ENCODE measurements around the gene DCUN1D4. TPM values are rescaled to one million over a fixed set of nuclear protein-coding genes. Genes with fewer than 3 reads are reported as not detected.

Gene DCUN1D4
- polyA plus RNA-seq, 1 of the 3 experiments (the other 2 are of a cell fraction) = 42.9 TPM

DNA sequence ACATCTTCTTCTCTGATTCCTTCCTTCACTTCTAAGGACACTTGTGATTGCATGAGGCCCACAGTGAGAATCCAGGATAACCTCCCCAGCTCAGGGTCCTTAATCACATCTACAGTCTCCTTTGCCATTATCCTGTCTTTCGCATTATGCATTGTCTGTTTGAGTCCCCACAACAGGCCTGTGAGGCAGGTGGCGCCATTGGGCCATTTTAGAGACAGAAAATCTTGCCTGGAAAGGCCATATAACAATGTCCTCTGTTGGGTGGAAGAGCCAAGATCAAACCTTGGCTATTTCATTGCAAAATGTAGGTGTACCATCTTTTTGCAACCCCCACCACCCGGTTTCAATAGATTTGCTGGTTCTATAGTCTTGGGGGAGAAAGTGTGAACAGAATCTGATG, 11.8 kb upstream of the DCUN1D4 start:
- Histone ChIP-seq H3K9me3 (no peaks in the 10 kb centered on the region), H3K9me2 (no peaks in the 10 kb centered on the region), H3K79me2 (ENCODE audit: insufficient read depth) (no peaks in the 10 kb centered on the region), H3K4me1 (ENCODE audit: control insufficient read depth in 1 of 2, insufficient read depth in 2 of 2, low read depth in 1 of 2, low read length in 1 of 2) (peaks cover 0 to 7% of the 10 kb centered on the region in 2 experiments; a peak in 2 of 4 replicates), H3K4me2 (no peak overlapping the region), H3K9ac (no peak overlapping the region), H3K27me3 (ENCODE audit: insufficient read depth) (no peaks in the 10 kb centered on the region), H3F3A (replicated peaks; ENCODE audit: insufficient read depth) (no peaks in the 10 kb centered on the region), H3K36me3 (replicated peaks in 1 of 2; ENCODE audit: control insufficient read depth in 1 of 2, insufficient read depth in 2 of 2, low read length in 1 of 2) (no peaks in the 10 kb centered on the region), H2AFZ (ENCODE audit: low read depth) (no peak overlapping the region), H3K27ac (ENCODE audit: low read depth in 2 of 2, low read length in 1 of 2) (no peak overlapping the region), H4K20me1 (ENCODE audit: insufficient read depth) (no peaks in the 10 kb centered on the region), H3K4me3 (ENCODE audit: low read depth in 2 of 2, low read length in 1 of 2) (peak overlapping the region in 1 of 2 experiments; percentile 16; a peak in 1 of 4 replicates)
- POLR2A ChIA-PET = no interaction called here
- 24% methylated on average over 3 of the region's 3 CpGs for WGBS (ENCODE audit: low lambda C conversion rate)
- DNase-seq = peak; percentile 36
- CTCF ChIA-PET = interaction anchor here (0.6 to 2.0 kb wide), 15 partner anchors 11 to 1152 kb away, joined by 3 to 15 read pairs (median 4); no protein-coding TSS in a partner anchor
- TF ChIP-seq, protein P1, sequence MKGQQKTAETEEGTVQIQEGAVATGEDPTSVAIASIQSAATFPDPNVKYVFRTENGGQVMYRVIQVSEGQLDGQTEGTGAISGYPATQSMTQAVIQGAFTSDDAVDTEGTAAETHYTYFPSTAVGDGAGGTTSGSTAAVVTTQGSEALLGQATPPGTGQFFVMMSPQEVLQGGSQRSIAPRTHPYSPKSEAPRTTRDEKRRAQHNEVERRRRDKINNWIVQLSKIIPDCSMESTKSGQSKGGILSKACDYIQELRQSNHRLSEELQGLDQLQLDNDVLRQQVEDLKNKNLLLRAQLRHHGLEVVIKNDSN (IDR thresholded peaks at IDR 0.05; ENCODE audit: borderline replicate concordance, low read depth) = no peak
- no peak for TF ChIP-seq YY1 (IDR thresholded peaks at IDR 0.05; ENCODE audit: low read depth)
- TF ChIP-seq, protein P2, sequence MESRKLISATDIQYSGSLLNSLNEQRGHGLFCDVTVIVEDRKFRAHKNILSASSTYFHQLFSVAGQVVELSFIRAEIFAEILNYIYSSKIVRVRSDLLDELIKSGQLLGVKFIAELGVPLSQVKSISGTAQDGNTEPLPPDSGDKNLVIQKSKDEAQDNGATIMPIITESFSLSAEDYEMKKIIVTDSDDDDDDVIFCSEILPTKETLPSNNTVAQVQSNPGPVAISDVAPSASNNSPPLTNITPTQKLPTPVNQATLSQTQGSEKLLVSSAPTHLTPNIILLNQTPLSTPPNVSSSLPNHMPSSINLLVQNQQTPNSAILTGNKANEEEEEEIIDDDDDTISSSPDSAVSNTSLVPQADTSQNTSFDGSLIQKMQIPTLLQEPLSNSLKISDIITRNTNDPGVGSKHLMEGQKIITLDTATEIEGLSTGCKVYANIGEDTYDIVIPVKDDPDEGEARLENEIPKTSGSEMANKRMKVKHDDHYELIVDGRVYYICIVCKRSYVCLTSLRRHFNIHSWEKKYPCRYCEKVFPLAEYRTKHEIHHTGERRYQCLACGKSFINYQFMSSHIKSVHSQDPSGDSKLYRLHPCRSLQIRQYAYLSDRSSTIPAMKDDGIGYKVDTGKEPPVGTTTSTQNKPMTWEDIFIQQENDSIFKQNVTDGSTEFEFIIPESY (IDR thresholded peaks at IDR 0.05; ENCODE audit: borderline replicate concordance, low read depth) = no peak
- TF ChIP-seq NRF1 (IDR thresholded peaks at IDR 0.05; ENCODE audit: low read depth, low read length) = no peak
- no peak for TF ChIP-seq RCOR1 (IDR thresholded peaks at IDR 0.05; ENCODE audit: low read length)
- TF ChIP-seq EZH2phosphoT487 (IDR thresholded peaks at IDR 0.05; ENCODE audit: borderline replicate concordance, low read depth) = no peak
- no peak for TF ChIP-seq FOXM1 (IDR thresholded peaks at IDR 0.05; ENCODE audit: low read depth)
- no peak for TF ChIP-seq RFX5 (IDR thresholded peaks at IDR 0.05; ENCODE audit: low read length)
- TF ChIP-seq SMC3 (IDR thresholded peaks at IDR 0.05; ENCODE audit: low read depth, low read length) = peak; percentile 82
- no peak for TF ChIP-seq TAF1 (IDR thresholded peaks at IDR 0.05; ENCODE audit: borderline replicate concordance, low read depth, low read length)
- TF ChIP-seq, protein P3, sequence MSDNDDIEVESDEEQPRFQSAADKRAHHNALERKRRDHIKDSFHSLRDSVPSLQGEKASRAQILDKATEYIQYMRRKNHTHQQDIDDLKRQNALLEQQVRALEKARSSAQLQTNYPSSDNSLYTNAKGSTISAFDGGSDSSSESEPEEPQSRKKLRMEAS (IDR thresholded peaks at IDR 0.05; ENCODE audit: low read depth) = no peak
- TF ChIP-seq, protein P4, sequence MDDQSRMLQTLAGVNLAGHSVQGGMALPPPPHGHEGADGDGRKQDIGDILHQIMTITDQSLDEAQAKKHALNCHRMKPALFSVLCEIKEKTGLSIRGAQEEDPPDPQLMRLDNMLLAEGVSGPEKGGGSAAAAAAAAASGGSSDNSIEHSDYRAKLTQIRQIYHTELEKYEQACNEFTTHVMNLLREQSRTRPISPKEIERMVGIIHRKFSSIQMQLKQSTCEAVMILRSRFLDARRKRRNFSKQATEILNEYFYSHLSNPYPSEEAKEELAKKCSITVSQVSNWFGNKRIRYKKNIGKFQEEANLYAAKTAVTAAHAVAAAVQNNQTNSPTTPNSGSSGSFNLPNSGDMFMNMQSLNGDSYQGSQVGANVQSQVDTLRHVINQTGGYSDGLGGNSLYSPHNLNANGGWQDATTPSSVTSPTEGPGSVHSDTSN (IDR thresholded peaks at IDR 0.05) = no peak
- TF ChIP-seq TEAD4 (IDR thresholded peaks at IDR 0.05; ENCODE audit: borderline replicate concordance, insufficient read depth) = no peak
- no peak for TF ChIP-seq NFIC (IDR thresholded peaks at IDR 0.05; ENCODE audit: borderline replicate concordance)
- TF ChIP-seq FOXJ3 (CRISPR knock-in tag; IDR thresholded peaks at IDR 0.05) = no peak
- TF ChIP-seq, protein P5, sequence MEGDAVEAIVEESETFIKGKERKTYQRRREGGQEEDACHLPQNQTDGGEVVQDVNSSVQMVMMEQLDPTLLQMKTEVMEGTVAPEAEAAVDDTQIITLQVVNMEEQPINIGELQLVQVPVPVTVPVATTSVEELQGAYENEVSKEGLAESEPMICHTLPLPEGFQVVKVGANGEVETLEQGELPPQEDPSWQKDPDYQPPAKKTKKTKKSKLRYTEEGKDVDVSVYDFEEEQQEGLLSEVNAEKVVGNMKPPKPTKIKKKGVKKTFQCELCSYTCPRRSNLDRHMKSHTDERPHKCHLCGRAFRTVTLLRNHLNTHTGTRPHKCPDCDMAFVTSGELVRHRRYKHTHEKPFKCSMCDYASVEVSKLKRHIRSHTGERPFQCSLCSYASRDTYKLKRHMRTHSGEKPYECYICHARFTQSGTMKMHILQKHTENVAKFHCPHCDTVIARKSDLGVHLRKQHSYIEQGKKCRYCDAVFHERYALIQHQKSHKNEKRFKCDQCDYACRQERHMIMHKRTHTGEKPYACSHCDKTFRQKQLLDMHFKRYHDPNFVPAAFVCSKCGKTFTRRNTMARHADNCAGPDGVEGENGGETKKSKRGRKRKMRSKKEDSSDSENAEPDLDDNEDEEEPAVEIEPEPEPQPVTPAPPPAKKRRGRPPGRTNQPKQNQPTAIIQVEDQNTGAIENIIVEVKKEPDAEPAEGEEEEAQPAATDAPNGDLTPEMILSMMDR (IDR thresholded peaks at IDR 0.05) = peak; percentile 74
- TF ChIP-seq EP300 (IDR thresholded peaks at IDR 0.05; ENCODE audit: borderline replicate concordance in 1 of 2, low read depth in 1 of 2, low read length in 1 of 2) = no peak
- TF ChIP-seq POLR2AphosphoS5 (IDR thresholded peaks at IDR 0.05; ENCODE audit: low read depth, low read length) = no peak
- no peak for TF ChIP-seq MXI1 (IDR thresholded peaks at IDR 0.05; ENCODE audit: low read depth, low read length)
- peak; percentile 92 for TF ChIP-seq RAD21 (IDR thresholded peaks at IDR 0.05; ENCODE audit: low read length)
- TF ChIP-seq GATA2 (CRISPR knock-in tag; IDR thresholded peaks at IDR 0.05) = no peak
- no peak for TF ChIP-seq GABPA (IDR thresholded peaks at IDR 0.05; ENCODE audit: low read depth)
- no peak for TF ChIP-seq JUND (IDR thresholded peaks at IDR 0.05)
- TF ChIP-seq CHD2 (IDR thresholded peaks at IDR 0.05; ENCODE audit: low read length, partially characterized antibody) = no peak
- TF ChIP-seq, protein P6, sequence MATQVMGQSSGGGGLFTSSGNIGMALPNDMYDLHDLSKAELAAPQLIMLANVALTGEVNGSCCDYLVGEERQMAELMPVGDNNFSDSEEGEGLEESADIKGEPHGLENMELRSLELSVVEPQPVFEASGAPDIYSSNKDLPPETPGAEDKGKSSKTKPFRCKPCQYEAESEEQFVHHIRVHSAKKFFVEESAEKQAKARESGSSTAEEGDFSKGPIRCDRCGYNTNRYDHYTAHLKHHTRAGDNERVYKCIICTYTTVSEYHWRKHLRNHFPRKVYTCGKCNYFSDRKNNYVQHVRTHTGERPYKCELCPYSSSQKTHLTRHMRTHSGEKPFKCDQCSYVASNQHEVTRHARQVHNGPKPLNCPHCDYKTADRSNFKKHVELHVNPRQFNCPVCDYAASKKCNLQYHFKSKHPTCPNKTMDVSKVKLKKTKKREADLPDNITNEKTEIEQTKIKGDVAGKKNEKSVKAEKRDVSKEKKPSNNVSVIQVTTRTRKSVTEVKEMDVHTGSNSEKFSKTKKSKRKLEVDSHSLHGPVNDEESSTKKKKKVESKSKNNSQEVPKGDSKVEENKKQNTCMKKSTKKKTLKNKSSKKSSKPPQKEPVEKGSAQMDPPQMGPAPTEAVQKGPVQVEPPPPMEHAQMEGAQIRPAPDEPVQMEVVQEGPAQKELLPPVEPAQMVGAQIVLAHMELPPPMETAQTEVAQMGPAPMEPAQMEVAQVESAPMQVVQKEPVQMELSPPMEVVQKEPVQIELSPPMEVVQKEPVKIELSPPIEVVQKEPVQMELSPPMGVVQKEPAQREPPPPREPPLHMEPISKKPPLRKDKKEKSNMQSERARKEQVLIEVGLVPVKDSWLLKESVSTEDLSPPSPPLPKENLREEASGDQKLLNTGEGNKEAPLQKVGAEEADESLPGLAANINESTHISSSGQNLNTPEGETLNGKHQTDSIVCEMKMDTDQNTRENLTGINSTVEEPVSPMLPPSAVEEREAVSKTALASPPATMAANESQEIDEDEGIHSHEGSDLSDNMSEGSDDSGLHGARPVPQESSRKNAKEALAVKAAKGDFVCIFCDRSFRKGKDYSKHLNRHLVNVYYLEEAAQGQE (IDR thresholded peaks at IDR 0.05; ENCODE audit: low read depth, low read length) = no peak
- TF ChIP-seq ELF1 (IDR thresholded peaks at IDR 0.05) = no peak
